Endothelial cell of umbilical vein (primary cell): Measurements from ENCODE around the gene UNC5C. TPM values are rescaled to one million over a fixed set of nuclear protein-coding genes. Genes with fewer than 3 reads are reported as not detected.

Source experiments
- BruUV-seq: library from RNA; stranded (reverse); fragments of 400-500 nt; replicated peaks from 2 replicates; lab custom pipeline; 2021; lab: Mats Ljungman, UMichigan
- CTCF ChIA-PET: fragments of 300-600, 350-600 bp; sonication (Branson Sonifier 250); formaldehyde crosslinking; loops from one replicate; lab custom pipeline; 2021; ENCODE audit warnings: antibody characterized with exemption, inconsistent platforms; lab: Charles Lee
- POLR2A ChIA-PET: fragments of 300-600, 350-600 bp; sonication (Branson Sonifier 250); formaldehyde crosslinking; loops from one replicate; lab custom pipeline; 2021; ENCODE audit warnings: antibody characterized with exemption, inconsistent platforms; lab: Charles Lee
- DNase-seq: peaks from one replicate; pipeline ENCODE4 v3.0.0-alpha.2; 2011; ENCODE audit warnings: low read depth, low spot score
- FAIRE-seq: peaks from 2 replicates; lab custom pipeline; 2011; peaks lifted over from hg19 to GRCh38; lab: Jason Lieb, UNC
- H2AFZ ChIP-seq: 2 replicates; pipeline ENCODE4 v1.6.0; 2012; ENCODE audit warnings: low read depth, low read length, control low read depth, inconsistent platforms
- H3K27ac ChIP-seq: 2 replicates; pipeline ENCODE4 v1.5.1; 2011; ENCODE audit warnings: low read depth, mild to moderate bottlenecking, control low read depth, low read length, moderate library complexity; ENCODE audit not compliant: insufficient read depth
- H3K27me3 ChIP-seq, 2 experiments: 2 replicates each; pipeline versions ENCODE4 v1.6.0 to v1.6.1; 2011; ENCODE audit warnings: low read length in 2 of 2, mixed read lengths in 1 of 2; ENCODE audit not compliant: control insufficient read depth in 2 of 2, insufficient read depth in 2 of 2
- H3K36me3 ChIP-seq, 2 experiments: 2 replicates in 1 of 2; 3 replicates in 1 of 2; pipeline ENCODE4 v1.5.1; 2011; ENCODE audit warnings: low read length in 2 of 2, mild to moderate bottlenecking in 1 of 2, moderate library complexity in 1 of 2; ENCODE audit not compliant: control insufficient read depth in 2 of 2, insufficient read depth in 2 of 2; ENCODE audit errors: extremely low read depth in 1 of 2
- H3K4me1 ChIP-seq: 3 replicates; pipeline ENCODE4 v1.5.1; 2011; ENCODE audit warnings: mild to moderate bottlenecking, low read length; ENCODE audit not compliant: control insufficient read depth, insufficient read depth; ENCODE audit errors: extremely low read depth
- H3K4me2 ChIP-seq: 2 replicates; pipeline ENCODE4 v1.6.1; 2011; ENCODE audit warnings: low read length, control low read depth, mixed read lengths; ENCODE audit not compliant: insufficient read depth
- H3K4me3 ChIP-seq, 3 experiments: fragments of 200-600 bp in 1 of 3; sonication (generic), shearing (Covaris generic) in 1 of 3; replicated peaks in 1 of 3; 2 replicates each; pipeline ENCODE4 v1.5.1; 2011 to 2016; ENCODE audit warnings: control low read depth in 3 of 3, low read length in 3 of 3, mild to moderate bottlenecking in 2 of 3, inconsistent platforms in 1 of 3, low read depth in 1 of 3, moderate library complexity in 1 of 3; ENCODE audit not compliant: insufficient read depth in 1 of 3
- H3K79me2 ChIP-seq: 2 replicates; pipeline ENCODE4 v1.6.0; 2012; ENCODE audit warnings: low read length, inconsistent platforms; ENCODE audit not compliant: control insufficient read depth, insufficient read depth
- H3K9ac ChIP-seq: replicated peaks from 2 replicates; pipeline ENCODE3; 2011; ENCODE audit warnings: low read length, control low read depth; ENCODE audit not compliant: insufficient read depth; ENCODE audit errors: extremely low read depth
- H3K9me1 ChIP-seq: replicated peaks from 3 replicates; pipeline ENCODE4 v1.6.0; 2011; ENCODE audit warnings: mild to moderate bottlenecking, low read length; ENCODE audit not compliant: control insufficient read depth, insufficient read depth; ENCODE audit errors: extremely low read depth
- H3K9me3 ChIP-seq: replicated peaks from 2 replicates; pipeline ENCODE4 v1.5.1; 2012; ENCODE audit warnings: low read length, inconsistent platforms; ENCODE audit not compliant: control insufficient read depth, insufficient read depth
- H4K20me1 ChIP-seq: replicated peaks from 2 replicates; pipeline ENCODE3; 2011; ENCODE audit warnings: mild to moderate bottlenecking, low read length; ENCODE audit not compliant: control insufficient read depth, insufficient read depth; ENCODE audit errors: extremely low read depth
- CTCF ChIP-seq, 2 donors: IDR thresholded peaks; 1 replicate in 1 of 2; 2 replicates in 1 of 2; pipeline ENCODE4 v1.5.1; 2011; ENCODE audit warnings: low read length in 2 of 2, mild to moderate bottlenecking in 2 of 2, moderate library complexity in 2 of 2, control low read depth in 1 of 2, inconsistent platforms in 1 of 2, low read depth in 1 of 2; ENCODE audit not compliant: insufficient read depth in 1 of 2; ENCODE audit errors: extremely low read depth in 1 of 2
- EZH2 ChIP-seq: IDR thresholded peaks from 2 replicates; pipeline ENCODE4 v1.6.1; 2012; ENCODE audit warnings: borderline replicate concordance, low read depth, mild to moderate bottlenecking, moderate library complexity, low read length, inconsistent platforms; ENCODE audit not compliant: severe bottlenecking
- FOS ChIP-seq: IDR thresholded peaks from 2 replicates; pipeline ENCODE4 v1.6.1; 2011; ENCODE audit warnings: mild to moderate bottlenecking, low read length, moderate library complexity, borderline replicate concordance; ENCODE audit not compliant: insufficient read depth
- JUN ChIP-seq: IDR thresholded peaks from 2 replicates; pipeline ENCODE4 v1.6.1; 2011; ENCODE audit warnings: borderline replicate concordance, low read depth; ENCODE audit not compliant: insufficient read length, insufficient read depth
- MAX ChIP-seq: IDR thresholded peaks from 2 replicates; pipeline ENCODE4 v1.6.1; 2011; ENCODE audit not compliant: insufficient read depth, insufficient read length
- MYC ChIP-seq: IDR thresholded peaks from one replicate; pipeline ENCODE4 v1.6.1; 2011; ENCODE audit warnings: mild to moderate bottlenecking, low read depth, low read length
- POLR2A ChIP-seq: IDR thresholded peaks from 2 replicates; pipeline ENCODE4 v1.6.1; 2012; ENCODE audit warnings: low read depth, mild to moderate bottlenecking, control low read depth, low read length
- dilution Hi-C: fragments of 300-500 bp; cut with MboI; formaldehyde crosslinking; loops from one replicate; pipeline ENCODE4 v1.15.0; 2019; ENCODE audit warnings: low sequenced_read_pairs; ENCODE audit not compliant: extremely low pct_ligation_motif_present
- intact Hi-C: fragments of 100-400 bp; cut with micrococcal nuclease; formaldehyde crosslinking; loops from one replicate; pipeline ENCODE4 v1.10.0; 2022
- polyA plus RNA-seq, 4 experiments: library from polyadenylated mRNA; depleted of rRNA in 3 of 4; stranded (reverse) in 3 of 4; unstranded in 1 of 4; fragments of >200 nt; gene quantifications; 2 replicates each; pipeline versions ENCODE4 v1.2.1 to v1.2.3, GENCODE V29; 2011 to 2012; ENCODE audit warnings: missing spikeins in 1 of 4
- total RNA-seq: library from RNA; stranded (reverse); gene quantifications from 2 replicates; pipeline ENCODE4 v1.2.3, GENCODE V29; 2021

Gene UNC5C
- total and polyA plus RNA-seq, 2 donors (not counting 3 experiments of a cell fraction or from before 2014, with no cell fraction given) = 0.44 to 0.53 TPM

GRCh38 chr4:95343235-95343634 is 205.5 kb downstream of the UNC5C start:
- DNase-seq = no peak
- Histone ChIP-seq H3K79me2 (no peaks in the 10 kb centered on the region), H3K27ac (no peak overlapping the region), H3K4me3 (no peak overlapping the region), H3K4me1 (no peaks in the 10 kb centered on the region), H3K27me3 (no peaks in the 10 kb centered on the region), H2AFZ (no peak overlapping the region), H3K4me2 (no peak overlapping the region), H3K9me1 (no peaks in the 10 kb centered on the region), H4K20me1 (no peaks in the 10 kb centered on the region), H3K36me3 (no peaks in the 10 kb centered on the region), H3K9ac (no peak overlapping the region), H3K9me3 (no peaks in the 10 kb centered on the region)
- ChIA-PET CTCF (interaction anchor here (1.1 kb wide), 1 partner anchor 18 kb away, joined by 3 read pairs; no protein-coding TSS in a partner anchor), POLR2A (no interaction called here)
- TF ChIP-seq EZH2 = no peak
- TF ChIP-seq MYC = no peak
- no peak for TF ChIP-seq CTCF (IDR thresholded peaks at IDR 0.05; ENCODE audit: extremely low read depth in 1 of 2, insufficient read depth in 1 of 2, low read depth in 1 of 2, low read length in 2 of 2)
- no peak for TF ChIP-seq MAX
- TF ChIP-seq FOS = no peak
- no peak for TF ChIP-seq POLR2A
- TF ChIP-seq JUN = no peak
- intact Hi-C loops (no loop called here), dilution Hi-C loops (no loop called here)
- BruUV-seq = no TSS peak
- no peak for FAIRE-seq
